Superior temporal gyrus (tissue), 1 donor: ENCODE data around the gene LPGAT1.
"Not testable (repeated sequence)": the region's sequence is repeated elsewhere in the genome, so short reads cannot be mapped to it uniquely, and the experiment has no call there.

Source experiments
- DNase-seq: peaks from one replicate; pipeline ENCODE4 v3.0.0-alpha.2; 2016; ENCODE audit errors: extremely low spot score

The LPGAT1 gene

DNA sequence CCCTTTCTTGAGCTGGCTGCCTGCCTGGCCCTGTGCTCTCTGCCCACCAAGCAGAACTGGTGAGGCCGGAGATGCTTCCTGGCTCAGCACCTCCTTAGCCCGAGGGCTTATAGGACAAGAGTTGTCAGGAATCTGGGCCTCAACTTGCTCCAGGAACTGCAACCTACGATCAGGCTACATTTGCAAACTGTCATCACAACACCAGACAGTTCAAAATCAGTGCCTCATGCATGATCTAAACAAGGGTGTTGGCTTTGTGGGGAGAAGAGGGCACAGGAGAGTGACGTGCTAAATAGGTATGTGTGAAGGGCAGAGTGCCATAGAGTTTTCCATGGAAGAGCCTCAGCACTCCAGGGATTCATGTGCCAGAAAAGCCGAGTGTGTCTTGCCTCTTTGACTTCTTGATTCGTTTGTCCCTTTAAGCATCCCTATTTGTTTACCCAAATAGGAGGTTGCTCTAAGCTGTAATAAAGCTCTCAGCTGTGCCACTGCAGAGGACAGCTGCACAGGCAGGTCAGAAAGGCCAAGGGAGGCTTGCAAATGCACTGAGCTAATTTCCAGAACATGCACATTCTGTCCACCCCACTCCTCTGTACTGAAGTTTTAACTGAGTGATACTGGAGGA is 125.0 kb downstream of the LPGAT1 start:
- DNase-seq: no peak

DNA sequence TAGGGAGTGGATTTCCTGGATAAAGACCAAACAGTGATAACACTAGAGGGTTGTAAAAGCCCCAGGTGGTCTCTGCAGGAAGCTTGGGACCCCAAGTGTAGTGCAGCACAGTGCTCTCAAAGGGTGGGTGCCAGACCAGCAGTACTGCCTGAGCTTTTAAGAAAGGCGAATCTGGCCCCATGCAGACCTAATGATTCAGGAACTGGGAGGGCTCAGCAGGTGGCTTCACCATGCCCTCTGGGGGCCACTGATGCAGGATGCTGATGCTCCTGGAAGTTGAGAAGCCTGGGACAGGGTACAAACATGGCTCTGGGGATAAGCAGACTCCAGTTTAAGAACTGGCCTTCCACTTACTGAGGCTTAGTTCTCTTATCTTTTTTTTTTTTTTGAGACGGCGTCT is 126.0 kb downstream of the LPGAT1 start:
- no peak for DNase-seq

DNA sequence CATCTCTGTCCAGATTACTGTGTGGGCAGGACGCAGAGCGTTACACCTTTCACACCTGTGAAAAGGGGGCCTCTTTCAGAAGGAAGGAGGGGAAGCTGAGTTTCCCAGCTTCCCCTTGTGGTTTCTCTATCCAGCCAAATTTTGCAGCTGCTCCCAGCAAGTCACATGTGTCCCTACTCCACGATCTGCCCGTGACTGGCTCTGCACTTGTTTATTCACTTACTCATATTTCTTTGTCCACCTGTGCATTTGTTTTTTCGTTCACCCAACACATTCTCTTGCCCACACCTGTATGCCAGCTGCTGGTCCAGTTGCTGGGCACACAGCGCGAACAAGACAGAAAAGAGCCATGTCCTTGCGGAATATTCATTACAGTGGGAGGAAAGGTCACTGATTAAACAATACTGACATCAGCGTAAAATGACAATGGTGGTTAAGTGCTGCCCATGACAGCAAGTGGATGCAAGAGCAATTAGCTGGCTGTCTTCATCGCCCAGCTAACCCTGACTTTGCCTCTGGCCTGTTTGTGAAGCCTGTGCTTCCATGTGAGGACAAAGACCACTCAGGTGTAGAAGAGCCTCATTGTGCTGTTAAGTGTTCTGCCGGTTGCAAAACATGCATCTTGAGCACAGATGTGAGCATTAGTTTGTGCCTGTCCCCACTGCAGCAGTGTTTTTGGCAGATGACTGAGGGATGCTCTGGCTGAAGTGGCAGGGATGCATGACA is 126.6 kb downstream of the LPGAT1 start:
- peak; percentile 61 for DNase-seq

DNA sequence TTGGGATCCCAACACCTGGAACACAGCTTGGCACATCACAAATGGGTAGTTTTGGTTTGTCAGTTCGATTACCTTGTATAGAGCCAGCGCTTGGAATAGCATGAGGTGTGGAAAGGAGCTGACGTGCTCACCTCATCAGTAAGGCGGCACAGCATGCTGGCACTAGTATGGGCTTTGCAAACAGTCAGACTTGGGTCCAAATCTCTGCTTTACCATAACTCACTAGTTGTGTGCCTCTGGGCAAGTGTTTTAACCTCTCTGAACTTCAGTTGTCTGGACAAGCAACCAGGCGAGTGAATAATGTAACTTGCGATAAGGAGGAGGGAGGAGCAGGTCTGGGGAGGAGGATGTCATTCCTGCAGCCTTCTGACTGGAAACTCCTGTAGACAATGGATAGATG is 128.8 kb downstream of the LPGAT1 start:
- no peak for DNase-seq

DNA sequence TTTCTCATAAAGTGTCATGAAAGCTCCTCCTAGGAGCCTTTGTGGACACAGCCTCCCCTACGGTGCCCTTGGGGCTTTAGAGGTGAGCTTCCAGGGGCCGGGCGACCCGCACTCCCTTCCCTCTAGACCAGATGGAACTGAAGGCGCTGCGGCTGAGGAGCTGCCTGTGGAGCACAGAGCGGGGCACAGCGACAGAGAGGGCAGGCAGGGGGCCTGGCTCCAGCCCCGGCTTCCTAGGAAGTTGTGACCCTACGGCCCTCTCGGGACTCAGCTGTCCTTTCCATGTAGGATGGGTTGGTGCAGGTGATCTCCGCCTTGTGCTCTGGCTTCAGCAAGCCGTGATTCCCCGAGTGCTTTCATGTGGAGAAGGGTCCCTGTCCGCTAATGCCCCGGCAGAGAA is 131.5 kb downstream of the LPGAT1 start:
- no peak for DNase-seq

DNA sequence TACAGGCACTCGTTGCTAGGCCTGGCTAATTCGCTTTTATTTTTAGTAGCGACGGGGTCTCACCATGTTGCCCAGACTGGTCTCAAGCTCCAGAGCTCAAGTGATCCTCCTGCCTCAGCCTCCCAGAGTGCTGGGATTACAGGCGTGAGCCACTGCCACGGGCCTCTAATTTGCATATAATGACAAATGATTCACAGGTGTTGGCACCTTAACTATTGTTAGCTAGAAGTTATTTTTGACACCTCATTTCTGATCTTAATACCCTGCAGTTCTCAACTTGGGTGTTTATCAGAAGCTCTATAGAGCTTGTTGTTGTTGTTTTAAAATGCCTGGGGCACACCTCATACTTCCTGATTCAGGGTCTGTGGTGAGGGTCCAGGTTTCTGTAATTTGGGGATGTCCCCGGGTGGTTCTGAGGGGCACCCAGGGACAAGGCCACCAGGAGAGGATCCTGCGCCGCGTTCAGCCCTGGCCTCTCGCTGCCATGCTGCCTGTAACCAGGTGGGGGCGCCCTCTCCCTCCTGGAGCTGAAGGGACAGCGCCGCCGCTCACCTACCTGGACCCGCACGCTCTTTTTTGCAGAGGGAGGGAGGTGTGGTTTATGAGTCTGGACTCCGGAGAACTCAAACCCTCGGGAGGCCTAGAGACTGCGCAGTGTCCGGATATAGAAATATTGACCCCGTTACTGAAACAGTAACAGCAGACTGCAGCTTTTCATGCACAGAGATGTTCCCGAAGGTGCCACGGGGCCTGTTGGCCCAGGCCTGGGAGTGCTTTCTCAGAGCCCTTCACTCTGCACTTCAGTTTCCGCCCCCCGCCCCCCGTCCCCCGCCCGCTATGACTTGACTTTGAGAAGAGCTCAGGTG is 132.2 kb downstream of the LPGAT1 start:
- DNase-seq: peak; percentile 91

DNA sequence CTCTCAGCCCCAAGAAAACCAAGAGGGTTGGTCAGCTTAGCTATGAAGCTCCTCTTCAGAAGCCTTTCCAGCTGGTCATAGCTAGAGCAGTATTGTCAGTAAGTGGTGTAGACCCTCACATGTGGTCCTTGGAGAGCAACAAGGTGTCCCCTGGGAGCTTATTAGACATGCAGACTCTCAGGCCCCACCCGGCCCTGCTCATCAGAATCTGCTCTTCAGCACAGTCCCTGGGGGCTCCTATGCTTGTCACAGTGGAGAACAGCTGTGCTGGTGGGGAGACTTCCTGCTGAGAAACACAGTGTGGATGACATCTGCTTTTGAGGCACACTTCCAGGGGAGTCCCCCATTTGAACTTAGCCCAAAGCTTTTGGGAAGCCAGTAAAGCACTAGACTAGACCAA is 133.2 kb downstream of the LPGAT1 start:
- DNase-seq: no peak

DNA sequence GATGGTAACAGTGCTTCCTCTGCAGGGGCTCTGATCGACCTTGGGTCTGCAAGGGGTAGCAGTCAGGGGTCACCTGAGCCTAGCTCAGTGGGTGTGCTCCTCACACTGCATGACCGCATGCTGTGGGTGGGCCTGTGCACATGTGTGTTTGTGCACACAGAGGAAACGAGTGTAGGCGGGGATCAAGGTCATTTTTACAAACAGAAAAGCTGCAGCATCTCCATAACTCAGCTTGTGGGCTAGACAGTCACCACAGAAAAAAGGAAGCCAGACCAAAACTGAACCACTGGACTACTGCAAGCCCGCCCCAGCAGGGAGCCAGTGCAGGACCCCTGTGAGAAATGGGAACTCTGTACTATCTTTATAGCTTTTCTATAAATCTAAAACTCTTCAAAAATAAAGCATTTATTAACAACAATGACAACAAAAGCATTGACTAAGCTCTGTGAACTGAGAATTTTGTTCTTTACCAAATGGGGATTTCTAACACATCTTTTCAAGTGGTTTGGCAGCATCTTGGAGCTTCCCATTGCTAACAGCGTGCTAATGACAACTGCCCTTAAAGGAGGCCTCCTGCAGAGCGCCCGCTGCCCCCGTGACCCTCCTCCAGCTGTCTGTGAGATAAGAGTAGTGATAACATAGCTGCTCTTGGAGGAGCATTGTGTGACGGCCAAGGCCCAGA is 135.3 kb downstream of the LPGAT1 start:
- DNase-seq: no peak

DNA sequence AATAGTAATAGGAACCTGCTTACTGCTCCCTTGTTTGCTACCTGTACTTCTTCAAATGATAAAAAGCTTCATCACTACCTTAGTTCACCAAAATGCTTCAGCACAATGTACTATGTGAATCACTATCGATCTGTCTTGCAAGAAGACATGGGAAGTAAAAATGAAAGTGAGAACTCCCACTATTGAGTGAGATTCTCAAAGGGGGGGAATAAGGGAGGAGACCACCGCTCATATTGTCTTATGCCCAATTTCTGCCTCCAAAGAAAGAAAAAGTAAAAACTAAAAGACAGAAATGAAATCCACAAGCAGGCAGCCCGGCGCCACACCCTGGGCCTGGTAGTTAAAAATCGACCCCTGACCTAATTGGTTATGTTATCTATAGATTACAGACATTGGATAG is 136.7 kb downstream of the LPGAT1 start:
- not testable (repeated sequence) for DNase-seq
